IPS DF 4.7 (cell line): Measurements from ENCODE around the gene PPP1R27.
"Not testable (repeated sequence)": the region's sequence is repeated elsewhere in the genome, so short reads cannot be mapped to it uniquely, and the experiment has no call there.

Source experiments
- DNase-seq: peaks from one replicate; pipeline ENCODE4 v3.0.0-alpha.2; 2013; ENCODE audit warnings: low spot score; ENCODE audit errors: extremely low read depth

PPP1R27 gene

DNA sequence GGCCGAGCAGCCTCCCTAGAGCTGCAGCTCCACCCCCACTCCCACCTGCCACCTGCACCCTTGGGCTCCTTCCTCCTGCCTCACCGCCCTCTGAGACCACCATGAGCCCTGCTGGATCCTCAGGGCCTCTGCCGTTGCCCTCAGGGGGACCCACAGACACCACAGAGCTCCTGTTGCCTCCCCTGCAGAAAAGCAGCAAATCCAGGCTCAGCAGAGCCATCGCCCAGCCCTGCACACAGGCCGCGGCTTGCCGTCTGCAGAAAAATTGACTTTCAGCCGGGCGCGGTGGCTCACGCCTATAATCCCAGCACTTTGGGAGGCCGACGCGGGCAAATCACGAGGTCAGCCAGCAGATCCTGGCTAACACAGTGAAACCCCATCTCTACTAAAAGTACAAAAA, 7.0 kb upstream of the PPP1R27 start:
- DNase-seq: no peak

DNA sequence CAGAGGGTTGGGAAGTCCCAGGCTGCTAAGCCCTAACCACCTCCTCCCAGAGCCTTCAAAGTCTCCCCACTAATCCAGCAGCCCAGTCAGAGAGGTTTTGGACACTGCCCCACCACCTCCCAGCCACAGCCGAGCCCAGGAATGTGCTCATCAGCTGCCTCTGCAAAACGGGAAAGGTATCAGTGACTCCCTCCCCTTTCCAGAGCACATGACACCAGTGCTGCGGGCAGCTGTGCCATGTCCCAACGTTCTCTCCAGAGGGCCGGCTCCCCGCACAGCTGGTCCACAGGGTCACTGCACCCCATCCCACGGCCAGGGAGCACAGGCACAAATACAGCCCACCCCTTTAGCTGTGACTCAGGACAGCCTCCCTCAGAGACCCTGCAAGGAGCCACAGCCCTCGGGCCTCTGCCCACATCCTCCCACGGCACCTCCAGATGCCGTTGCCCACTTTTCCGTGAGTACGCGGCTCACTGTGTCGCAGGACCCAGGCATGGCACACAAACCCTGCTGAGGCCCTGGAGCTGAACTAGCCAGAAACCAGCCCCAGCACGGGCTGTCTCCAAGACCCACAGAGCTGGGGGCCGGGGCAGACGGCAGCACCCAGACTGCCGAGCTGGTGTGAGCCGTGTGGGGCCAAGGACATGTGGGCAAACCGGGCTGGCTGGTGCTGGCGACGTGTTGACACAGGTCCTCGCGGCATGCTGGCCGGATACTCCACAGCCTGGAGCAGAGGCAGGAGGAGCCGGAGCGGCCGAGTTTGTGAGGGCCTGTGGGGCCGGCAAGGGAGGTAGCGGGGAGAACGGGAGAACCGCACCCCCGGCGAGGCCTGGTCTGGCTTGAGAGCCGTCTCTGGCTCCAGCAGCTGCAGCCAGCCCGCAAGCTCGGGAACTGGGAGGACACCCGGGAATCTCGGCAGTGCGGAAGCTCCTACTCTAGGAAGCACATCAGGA, 6.3 kb upstream of the PPP1R27 start:
- no peak for DNase-seq

DNA sequence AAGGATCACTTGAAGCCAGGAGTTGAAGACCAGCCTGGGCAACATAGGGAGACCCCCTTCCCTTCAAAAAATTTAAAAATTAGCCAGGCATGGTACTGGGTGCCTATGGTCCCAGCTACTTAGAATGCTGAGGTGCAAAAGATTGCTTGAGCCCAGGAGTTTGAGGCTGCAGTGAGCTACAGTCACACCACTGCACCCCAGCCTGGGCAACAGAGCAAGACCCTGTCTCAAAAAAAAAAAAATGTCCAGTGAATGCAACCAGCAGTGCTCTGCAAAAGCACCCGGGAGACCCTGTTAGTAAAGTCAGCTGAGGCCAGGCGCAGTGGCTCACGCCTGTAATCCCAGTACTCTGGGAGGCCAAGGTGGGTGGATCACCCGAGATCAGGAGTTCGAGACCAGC, 5.2 kb upstream of the PPP1R27 start:
- not testable (repeated sequence) for DNase-seq

DNA sequence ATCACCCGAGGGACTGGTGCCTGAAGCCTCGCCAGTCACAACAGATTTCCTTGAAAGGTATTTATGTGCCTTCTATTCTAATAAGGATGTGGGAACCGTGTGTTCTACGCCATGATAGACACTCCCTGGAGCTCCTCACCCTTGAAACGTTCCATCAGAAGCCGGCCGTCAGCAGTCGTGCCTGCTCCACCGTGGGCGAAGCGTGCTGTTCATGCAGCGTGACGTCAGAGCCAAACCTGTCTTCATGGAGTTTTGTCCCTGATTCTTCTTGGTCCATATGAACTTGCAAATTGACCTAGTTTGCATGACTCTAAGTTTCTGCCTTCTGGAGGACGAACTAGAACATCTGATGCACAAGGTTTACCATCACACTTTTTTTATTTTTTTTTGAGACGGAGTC, 4.5 kb upstream of the PPP1R27 start:
- DNase-seq: no peak

DNA sequence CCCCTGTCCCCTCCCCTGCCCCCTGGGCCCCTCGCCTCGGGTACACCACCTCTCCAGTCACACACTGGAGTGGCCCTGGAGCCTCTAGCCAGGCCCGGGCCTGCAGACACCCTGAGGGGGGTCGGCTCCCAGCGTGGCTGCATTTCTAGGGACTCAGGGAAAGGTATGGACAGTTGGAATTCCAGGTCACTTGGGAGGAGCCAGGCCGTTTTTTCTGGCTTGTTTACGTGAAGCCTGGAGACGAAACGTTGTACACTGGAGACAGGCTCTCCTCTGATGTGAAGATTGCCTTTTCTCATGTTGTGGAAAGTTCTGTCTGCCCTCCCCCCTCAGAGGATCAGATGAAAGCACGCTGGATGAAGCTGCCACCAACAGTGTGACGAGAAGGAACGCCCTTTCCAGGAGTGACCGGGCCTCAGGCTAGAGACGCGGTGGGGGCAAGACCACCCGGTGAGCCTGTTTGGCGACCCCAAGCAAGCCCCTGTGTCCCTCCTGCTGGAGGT, 4.0 kb upstream of the PPP1R27 start:
- no peak for DNase-seq

DNA sequence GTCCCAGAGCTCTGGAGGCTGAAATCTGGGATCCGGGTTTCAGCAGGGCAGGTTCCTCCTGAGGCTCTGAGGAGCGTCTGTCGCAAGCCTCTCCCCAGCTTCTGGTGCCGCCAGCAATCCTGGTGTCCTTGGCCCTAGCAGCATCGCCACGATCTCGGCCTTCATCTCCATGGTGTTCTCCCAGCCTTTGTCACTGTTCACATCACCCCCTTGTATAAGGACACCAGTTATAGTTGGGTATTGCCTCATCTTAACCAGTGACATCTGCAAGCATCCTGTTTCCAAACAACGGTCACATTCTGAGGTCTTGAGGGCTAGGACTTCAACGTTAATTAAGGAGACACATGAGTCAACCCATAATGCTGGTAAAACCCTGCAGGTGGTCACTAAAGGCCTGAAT, 2.8 kb upstream of the PPP1R27 start:
- DNase-seq: no peak

DNA sequence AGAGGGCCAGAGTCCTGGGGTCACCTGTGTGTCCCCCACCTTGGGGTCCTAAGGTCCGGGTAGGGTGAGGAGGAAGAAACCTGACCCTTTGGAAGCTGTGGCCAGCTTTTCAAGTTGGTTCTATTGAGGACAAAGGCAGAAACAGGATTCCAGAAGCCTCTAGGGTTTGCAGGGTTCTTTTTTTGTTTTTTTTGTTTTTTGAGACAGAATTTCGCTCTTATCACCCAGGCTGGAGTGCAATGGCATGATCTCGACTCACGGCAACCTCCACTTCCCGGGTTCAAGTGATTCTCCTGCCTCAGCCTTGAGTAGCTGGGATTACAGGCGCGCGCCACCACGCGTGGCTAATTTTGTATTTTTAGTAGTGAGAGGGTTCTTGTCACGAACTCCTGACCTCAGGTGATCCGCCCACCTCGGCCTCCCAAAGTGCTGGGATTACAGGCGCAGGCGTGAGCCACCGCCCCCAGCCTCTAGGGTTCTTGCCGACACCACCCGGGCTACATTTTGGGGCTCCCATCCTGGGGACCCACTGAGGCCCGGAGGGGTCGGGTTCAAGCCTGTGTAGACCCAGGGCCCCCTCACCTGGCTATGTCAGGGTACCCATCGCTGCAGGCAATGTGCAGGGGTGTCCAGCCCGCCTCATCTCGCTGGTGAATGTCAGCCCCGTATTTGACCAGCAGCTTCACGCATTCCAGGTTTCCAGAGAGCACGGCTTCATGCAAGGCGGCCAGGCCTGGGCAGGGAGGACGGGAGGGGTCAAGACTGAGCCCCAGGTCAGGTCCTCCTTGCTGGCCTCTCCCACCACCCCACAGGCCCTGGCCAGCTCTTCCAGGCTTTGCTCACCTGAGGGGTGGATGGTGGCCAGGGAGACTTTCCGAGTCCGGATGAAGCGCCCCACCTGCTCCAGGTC, 674 bp downstream of the PPP1R27 start:
- DNase-seq: no peak

DNA sequence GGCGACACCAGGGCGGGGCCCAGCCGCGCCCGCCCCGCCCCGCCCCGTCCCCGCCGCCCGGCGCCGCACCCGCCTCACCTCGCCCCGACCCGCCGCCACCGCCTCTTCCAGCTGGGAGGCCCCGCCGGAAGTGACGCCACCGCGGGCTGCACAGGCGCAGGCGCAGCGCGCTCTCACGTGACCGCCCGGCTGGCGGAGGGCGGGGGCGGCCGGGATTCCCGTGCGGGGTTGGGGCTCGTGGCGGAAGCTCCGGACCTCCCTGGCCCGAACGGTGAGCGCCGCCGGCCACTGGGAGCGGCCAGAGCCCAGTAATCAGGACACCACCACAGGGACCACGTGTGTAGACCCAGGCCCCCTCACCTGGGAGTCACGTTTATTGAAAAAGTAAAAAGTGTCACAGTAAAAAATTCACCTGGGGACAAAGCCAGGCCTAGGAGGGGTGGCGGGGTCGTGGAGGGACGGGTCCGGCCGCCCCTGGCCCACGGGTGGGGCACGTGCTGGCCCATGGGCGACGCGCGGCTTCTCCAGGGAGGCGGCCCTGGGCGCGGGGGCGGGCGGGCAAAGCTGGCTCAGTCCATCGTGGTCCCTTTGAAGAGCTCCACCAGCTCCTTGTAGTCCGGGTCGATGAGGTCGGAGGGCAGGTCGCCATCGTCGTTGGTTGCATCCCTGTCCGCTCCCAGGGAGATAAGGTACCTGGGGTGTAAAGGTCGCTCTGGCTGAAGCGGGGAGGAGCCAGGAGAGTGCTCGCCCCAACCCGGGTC, 1.5 kb downstream of the PPP1R27 start, which contains the start of gene MCRIP1:
Gene MCRIP1 (minus strand): TSS at position 132 of the 761 bp plus-strand sequence. CDS start 8,785 bp downstream, outside the sequence.
- DNase-seq: peak; percentile 51

DNA sequence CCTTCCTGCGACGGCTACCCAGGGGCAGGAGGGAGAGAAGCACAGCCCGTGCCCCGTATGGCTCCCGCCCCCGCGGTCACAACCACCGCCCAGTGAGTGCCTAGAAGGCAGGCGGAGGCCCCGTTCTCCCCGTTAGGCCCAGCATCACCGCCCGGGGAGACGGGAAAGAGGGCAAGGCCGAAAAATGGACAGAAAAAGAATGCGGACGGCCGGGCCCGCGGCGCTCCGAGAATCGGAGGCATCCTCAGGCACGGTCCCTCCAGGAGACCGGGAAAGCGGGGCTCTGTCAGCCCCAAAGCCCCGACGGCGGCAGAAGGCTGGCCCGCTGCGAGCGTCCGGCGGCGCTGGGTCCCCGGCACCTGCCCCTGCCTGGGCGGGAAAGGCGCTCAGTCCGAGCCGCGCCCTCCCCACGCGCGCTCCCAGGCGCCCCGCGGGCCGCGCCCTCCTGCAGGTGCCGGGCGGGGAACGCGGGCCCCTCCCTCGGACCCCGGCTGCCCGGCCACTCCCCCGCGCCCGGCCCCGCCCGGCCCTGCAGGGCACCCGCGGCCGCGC, 2.2 kb downstream of the PPP1R27 start:
- no peak for DNase-seq

DNA sequence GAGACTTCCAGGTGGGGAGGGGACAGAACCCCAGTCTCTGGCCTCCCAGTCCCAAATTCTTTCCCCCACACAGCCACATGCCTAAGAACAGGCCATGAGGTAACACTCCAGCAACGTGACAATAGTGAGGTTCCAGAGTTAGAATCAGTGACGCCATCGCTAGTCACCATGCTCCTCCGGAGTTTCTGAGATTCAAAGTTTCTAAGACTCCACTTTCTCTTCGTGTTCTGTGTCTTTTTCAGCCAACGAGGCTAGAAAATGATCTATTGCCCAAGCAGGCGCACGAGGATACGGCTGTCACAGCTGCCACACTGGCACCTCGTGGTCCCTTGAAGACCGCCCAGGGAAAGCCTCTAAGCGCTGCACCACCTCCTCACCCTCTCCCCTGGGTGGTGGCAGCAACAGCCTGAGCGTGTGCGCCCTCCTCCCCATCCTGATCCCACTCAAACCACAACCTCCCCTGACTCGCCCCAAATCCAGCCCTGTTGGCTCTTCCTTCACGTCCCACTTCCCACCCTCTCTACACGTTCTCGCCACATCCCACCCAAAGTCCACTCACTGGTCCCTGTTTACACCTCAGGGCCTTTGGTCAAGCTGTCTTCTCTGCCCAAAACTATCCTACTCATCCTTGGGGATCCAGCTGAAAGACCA, 2.8 kb downstream of the PPP1R27 start:
- no peak for DNase-seq

DNA sequence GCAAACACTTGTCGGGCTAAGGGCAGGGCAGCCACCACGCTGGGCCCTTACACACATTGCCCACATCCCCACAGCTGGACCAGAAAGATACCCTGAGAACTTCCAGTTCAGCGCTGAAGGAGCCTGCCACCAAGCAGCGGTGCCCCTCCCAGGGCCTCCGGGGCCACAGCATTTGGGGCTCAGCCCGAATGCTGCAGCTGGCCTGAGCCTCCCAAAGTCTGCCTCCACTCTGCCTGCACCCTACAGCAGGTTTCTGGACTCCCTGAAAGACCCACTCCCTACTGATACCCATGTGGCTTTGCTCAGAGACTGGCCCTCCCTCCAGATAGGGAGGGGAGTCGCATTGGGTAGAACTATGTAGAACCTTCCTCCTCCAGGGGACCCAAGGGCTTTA, 3.3 kb downstream of the PPP1R27 start:
- no peak for DNase-seq

DNA sequence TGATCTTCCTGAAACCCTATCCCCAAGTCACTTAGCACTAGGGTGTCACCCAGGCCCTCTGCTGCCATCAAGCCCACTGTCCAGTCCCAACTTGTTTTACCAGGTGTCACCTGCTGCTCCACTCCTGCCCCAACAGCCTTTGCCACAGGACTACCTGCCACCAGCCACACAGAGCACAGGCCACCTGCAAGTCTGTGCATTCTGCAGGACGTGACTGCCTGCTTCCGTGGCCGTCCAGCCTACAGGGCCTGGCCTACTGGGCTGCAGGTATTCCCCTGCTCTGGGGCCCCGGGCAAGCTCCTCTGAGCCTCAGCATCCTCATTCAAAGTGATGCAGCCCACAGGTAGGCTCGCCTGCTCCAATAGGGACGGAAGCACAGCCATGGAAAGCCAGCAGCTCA, 5.0 kb downstream of the PPP1R27 start:
- no peak for DNase-seq

DNA sequence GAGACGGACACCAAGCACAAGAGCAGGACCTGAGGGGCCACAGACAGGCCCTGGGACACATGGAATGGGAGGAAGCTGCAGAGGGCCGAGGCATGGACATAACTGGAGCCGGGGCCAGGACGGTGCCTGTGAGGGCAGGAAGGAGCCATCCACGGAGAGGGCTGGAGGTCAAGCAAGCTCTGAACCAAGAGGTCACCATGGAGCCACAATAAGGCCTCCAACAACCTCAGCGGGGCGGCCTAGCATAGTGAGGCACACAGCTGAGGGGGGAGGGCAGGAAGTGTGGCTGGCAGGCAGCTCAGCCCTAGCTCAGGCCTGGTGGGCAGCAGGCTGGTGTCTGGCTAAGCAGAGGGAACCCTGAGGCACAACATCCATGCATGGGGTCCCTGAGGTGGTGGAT, 6.2 kb downstream of the PPP1R27 start:
- DNase-seq: no peak

DNA sequence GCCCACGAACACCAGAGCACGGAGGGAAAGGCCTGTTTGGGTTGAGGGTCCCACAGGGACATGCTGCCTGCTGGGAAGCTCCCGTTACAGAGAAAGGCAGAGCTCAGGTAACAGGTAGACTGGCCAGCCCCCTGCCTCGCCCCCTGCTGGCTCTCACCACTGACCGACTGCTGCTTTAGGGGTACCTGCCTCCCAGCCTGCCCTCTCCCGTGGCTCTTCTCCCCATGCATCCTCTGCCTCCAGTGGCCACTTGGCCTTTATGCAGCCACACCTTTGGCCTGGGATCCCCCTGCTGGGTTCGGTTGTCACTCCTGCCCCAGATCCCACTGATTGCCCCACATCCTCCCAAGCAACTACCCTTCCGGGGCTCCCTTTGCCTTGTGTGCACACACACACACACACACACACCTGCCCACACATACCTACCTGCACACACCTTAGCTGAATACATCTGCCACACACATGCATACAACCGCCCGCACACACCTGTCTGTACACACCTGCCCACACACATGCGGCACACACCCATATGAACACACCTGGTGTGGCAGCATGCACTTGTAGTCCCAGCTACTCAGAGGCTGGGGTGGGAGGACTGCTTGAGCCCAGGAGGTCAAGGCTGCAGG, 8.9 kb downstream of the PPP1R27 start:
- no peak for DNase-seq

DNA sequence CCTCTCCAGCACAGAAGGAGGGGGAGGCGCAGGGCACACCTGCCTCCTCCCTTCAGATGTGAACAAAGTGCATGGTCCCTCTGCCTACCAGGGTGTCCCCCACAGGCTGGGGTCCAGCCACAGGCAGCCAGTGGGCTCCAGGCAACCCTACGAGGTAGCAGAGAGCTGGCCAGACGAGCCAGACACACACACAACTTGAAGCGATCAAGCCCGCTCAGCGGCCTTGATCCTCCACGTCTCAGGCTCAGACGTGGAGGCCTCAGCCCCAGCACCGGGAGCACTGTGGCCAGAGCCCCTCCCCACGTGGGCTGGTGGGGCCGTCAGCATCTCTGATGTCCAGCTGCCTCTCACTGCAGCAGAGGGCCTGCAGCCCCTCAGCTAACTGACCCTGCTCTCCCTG, 10.3 kb downstream of the PPP1R27 start:
- DNase-seq: no peak

DNA sequence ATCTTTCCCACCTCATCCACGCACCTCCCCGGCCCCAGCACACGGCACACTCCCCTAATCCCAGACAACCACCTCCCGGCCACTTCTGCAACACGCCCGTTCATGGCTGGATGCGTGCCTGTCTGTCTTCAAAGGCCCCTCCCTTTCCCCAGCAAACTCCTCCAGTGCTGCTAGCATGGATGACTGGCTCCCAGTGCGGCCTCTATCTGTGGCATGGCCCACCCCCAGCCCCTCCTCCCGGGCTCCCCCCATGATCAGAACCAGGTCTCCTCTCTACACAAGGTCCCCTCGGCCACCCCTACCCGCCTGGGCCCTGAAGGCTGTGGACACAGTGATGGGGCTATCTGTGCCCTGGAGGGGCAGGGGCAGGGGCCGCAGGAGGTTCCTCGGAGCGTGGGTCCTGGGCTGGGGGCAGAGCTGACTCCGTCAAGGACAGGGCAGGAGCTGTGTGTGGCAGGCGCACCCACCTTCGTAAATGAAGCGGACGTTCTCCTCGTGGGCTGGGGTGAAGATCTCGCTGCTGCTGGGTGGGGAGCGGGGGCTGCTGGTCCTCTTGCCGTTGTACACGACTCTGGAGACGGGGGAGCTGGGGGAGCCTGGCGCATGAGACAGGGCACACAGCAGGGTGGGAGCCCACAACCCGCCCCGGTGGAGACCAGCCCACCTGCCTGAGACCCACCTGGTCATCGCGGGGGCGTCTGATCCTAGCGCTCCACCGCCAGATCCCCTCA, 10.9 kb downstream of the PPP1R27 start:
- DNase-seq: no peak

DNA sequence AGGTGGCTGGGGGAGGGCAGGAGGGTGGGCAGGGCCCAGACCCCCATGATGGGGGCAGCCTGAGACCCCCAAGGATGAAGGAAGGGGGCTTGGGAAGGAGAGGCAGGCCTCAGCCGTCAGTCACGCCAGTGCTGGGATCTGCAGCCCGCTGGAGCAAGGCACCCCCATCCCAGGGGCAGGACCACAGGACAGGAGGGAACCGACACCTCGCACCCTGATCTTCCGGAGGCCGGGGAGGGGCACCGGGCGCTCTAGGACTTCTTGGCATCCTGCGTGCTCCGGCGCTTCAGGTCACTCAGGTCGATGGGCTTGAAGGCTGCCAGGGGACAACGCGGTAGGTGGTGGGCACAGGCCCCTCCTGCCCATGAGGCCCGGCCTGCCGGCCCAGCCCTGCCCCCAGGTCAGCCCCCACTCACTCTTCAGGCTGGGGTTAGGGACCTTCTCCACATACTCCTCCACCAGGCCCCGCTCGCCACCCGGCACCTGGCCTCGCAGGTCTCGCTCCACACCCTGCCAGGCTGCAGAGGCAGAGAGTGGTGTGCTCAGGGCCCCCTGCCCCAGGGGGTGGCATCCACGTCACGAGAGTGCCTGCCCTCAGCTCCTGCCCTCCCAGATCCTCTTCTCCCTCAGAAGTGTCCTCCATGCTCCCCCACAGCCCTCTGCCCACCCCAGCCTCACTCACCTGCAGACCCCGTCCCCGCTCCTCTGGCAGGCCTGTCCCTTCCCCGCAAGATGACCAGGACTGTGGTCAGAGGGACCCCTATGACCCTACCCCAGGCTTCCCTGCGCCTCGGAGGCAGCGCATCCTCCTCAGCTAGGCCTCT, 11.6 kb downstream of the PPP1R27 start:
- no peak for DNase-seq

DNA sequence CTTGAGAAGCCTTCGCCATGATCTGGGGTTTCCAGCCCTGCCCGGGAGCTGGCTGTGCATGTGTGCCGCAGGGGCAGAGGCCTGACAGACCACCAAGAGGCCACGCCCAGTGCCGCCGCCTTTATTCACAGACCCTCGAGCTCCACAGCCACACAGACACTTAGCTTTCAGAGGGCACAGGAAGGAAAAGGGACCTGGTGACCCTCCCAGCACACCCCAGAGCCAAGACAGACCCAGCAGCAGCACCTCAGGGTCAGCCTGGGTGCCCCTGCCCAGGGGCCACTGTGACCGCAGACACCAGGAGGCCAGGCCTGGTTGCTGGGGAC, 12.6 kb downstream of the PPP1R27 start:
- no peak for DNase-seq
